ACHN (cell line): ENCODE results near the gene GABARAPL1.
"Not testable (repeated sequence)": the region's sequence is repeated elsewhere in the genome, so short reads cannot be mapped to it uniquely, and the experiment has no call there.

Source experiments
- DNase-seq: peaks from one replicate; pipeline ENCODE4 v3.0.0-alpha.2; 2015
- in situ Hi-C: cut with HindIII; loops from 2 replicates; pipeline ENCODE4 v1.10.0; 2017; ENCODE audit warnings: low sequenced_read_pairs, low pct_ligation_motif_present, low pct_unique_long_range_greater_than_20kb

Gene GABARAPL1

GRCh38 chr12:10212739-10213131 is at the start of gene GABARAPL1:
GABARAPL1 (plus strand) TSS chr12:10212877; CDS start chr12:10213130, 253 bp downstream.
- in situ Hi-C loops = no loop called here
- peak; percentile 84 for DNase-seq

GRCh38 chr12:10163084-10163483 is 49.6 kb upstream of the GABARAPL1 start:
- in situ Hi-C loops = no loop called here
- no peak for DNase-seq

GRCh38 chr12:10165421-10165820 is 47.3 kb upstream of the GABARAPL1 start:
- in situ Hi-C loops = no loop called here
- no peak for DNase-seq

GRCh38 chr12:10167599-10167998 is 45.1 kb upstream of the GABARAPL1 start:
- no peak for DNase-seq
- in situ Hi-C loops = no loop called here

GRCh38 chr12:10169104-10169503 is 43.6 kb upstream of the GABARAPL1 start:
- in situ Hi-C loops = no loop called here
- DNase-seq = no peak

GRCh38 chr12:10170216-10170615 is 42.5 kb upstream of the GABARAPL1 start:
- in situ Hi-C loops = no loop called here
- DNase-seq = no peak

- in situ Hi-C loops = no loop called here
- no peak for DNase-seq
These were observed 40.5 kb upstream of the GABARAPL1 start, which contains the start of gene OLR1 for GRCh38 chr12:10171973-10172728. OLR1 (minus strand) TSS chr12:10172132; CDS start chr12:10172077, 55 bp downstream.

GRCh38 chr12:10174986-10175614 is 37.6 kb upstream of the GABARAPL1 start:
- in situ Hi-C loops = no loop called here

GRCh38 chr12:10175846-10176636 is 36.6 kb upstream of the GABARAPL1 start:
- in situ Hi-C loops = no loop called here
- DNase-seq = no peak

More at GRCh38 chr12:10174986-10175614, 37.6 kb upstream of the GABARAPL1 start:
- no peak for DNase-seq

GRCh38 chr12:10178821-10179220 is 33.9 kb upstream of the GABARAPL1 start, which contains the start of gene TMEM52B:
TMEM52B (plus strand) TSS chr12:10179032; CDS start chr12:10179575, 543 bp downstream.
- no peak for DNase-seq
- in situ Hi-C loops = no loop called here

- DNase-seq = no peak
- in situ Hi-C loops = no loop called here
These were observed 32.9 kb upstream of the GABARAPL1 start for GRCh38 chr12:10179776-10180181.

GRCh38 chr12:10182354-10183049 is 30.2 kb upstream of the GABARAPL1 start:
- in situ Hi-C loops = no loop called here

GRCh38 chr12:10184261-10184843 is 28.3 kb upstream of the GABARAPL1 start:
- no peak for DNase-seq
- in situ Hi-C loops = no loop called here

More at GRCh38 chr12:10182354-10183049, 30.2 kb upstream of the GABARAPL1 start:
- DNase-seq = no peak

- DNase-seq = no peak
- in situ Hi-C loops = no loop called here
These were observed 26.4 kb upstream of the GABARAPL1 start for GRCh38 chr12:10186299-10186698.

- in situ Hi-C loops, DNase-seq: not testable (repeated sequence)
These were observed 25.7 kb upstream of the GABARAPL1 start for GRCh38 chr12:10186958-10187357.

- in situ Hi-C loops = no loop called here
- no peak for DNase-seq
These were observed 23.0 kb upstream of the GABARAPL1 start for GRCh38 chr12:10189653-10190052.

- DNase-seq = peak; percentile 76
These were observed 21.9 kb upstream of the GABARAPL1 start for GRCh38 chr12:10190558-10191388.

More at GRCh38 chr12:10190558-10191388, 21.9 kb upstream of the GABARAPL1 start:
- in situ Hi-C loops = no loop called here
